ENCODE data around the gene HMGXB3. TPM values are rescaled to one million over a fixed set of nuclear protein-coding genes. Genes with fewer than 3 reads are reported as not detected.

The HMGXB3 gene
- total RNA-seq (2014; rRNA removed; shearing (Covaris generic)): 56.9 and 58.7 TPM in 2 replicates

- in situ Hi-C loops (cut with HindIII; ENCODE audit: low sequenced_read_pairs): no loop called here
Observed at GRCh38 chr5:150000256-150000989, at the start of gene HMGXB3, which contains the start of gene TIGD6. TSS of gene HMGXB3 (plus strand) at chr5:150000739. CDS start at chr5:150004853, 4,114 bp downstream. TSS of gene TIGD6 (minus strand) at chr5:150000654. CDS start at chr5:149996348, 4,306 bp downstream.

GRCh38 chr5:149951138-149951749 is 49.3 kb upstream of the HMGXB3 start:
- in situ Hi-C loops (cut with HindIII; ENCODE audit: low sequenced_read_pairs): no loop called here
- no peak for DNase-seq (ENCODE audit: low spot score)

More at GRCh38 chr5:150000256-150000989, at the start of gene HMGXB3, which contains the start of gene TIGD6:
- DNase-seq (ENCODE audit: low spot score): peak; percentile 93

GRCh38 chr5:149953436-149954121 is 47.0 kb upstream of the HMGXB3 start:
- in situ Hi-C loops (cut with HindIII; ENCODE audit: low sequenced_read_pairs): no loop called here
- no peak for DNase-seq (ENCODE audit: low spot score)

GRCh38 chr5:149954798-149955197 is 45.7 kb upstream of the HMGXB3 start:
- in situ Hi-C loops (cut with HindIII; ENCODE audit: low sequenced_read_pairs): no loop called here
- no peak for DNase-seq (ENCODE audit: low spot score)

- in situ Hi-C loops (cut with HindIII; ENCODE audit: low sequenced_read_pairs): no loop called here
- DNase-seq (ENCODE audit: low spot score): no peak
Observed at GRCh38 chr5:149956685-149957084, 43.9 kb upstream of the HMGXB3 start.

- in situ Hi-C loops (cut with HindIII; ENCODE audit: low sequenced_read_pairs): no loop called here
- DNase-seq (ENCODE audit: low spot score): no peak
Observed at GRCh38 chr5:149957855-149958254, 42.7 kb upstream of the HMGXB3 start.

GRCh38 chr5:149959406-149960236 is 40.9 kb upstream of the HMGXB3 start:
- peak; percentile 54 for DNase-seq (ENCODE audit: low spot score)
- in situ Hi-C loops (cut with HindIII; ENCODE audit: low sequenced_read_pairs): no loop called here

GRCh38 chr5:149960272-149961185 is 40.0 kb upstream of the HMGXB3 start, which contains the start of gene SLC26A2:
TSS of gene SLC26A2 (plus strand) at chr5:149960758. CDS start at chr5:149977653, 16,895 bp downstream.
- DNase-seq (ENCODE audit: low spot score): peak; percentile 99
- in situ Hi-C loops (cut with HindIII; ENCODE audit: low sequenced_read_pairs): no loop called here

GRCh38 chr5:149961186-149961685 is 39.3 kb upstream of the HMGXB3 start:
- peak; percentile 54 for DNase-seq (ENCODE audit: low spot score)

GRCh38 chr5:149961957-149962409 is 38.6 kb upstream of the HMGXB3 start:
- in situ Hi-C loops (cut with HindIII; ENCODE audit: low sequenced_read_pairs): no loop called here
- DNase-seq (ENCODE audit: low spot score): peak; percentile 81

More at GRCh38 chr5:149961186-149961685, 39.3 kb upstream of the HMGXB3 start:
- in situ Hi-C loops (cut with HindIII; ENCODE audit: low sequenced_read_pairs): no loop called here

- in situ Hi-C loops (cut with HindIII; ENCODE audit: low sequenced_read_pairs): no loop called here
- DNase-seq (ENCODE audit: low spot score): peak; percentile 18
Observed at GRCh38 chr5:149962601-149963300, 37.8 kb upstream of the HMGXB3 start.

GRCh38 chr5:149963729-149964128 is 36.8 kb upstream of the HMGXB3 start:
- in situ Hi-C loops (cut with HindIII; ENCODE audit: low sequenced_read_pairs): no loop called here

GRCh38 chr5:149966946-149967345 is 33.6 kb upstream of the HMGXB3 start:
- DNase-seq (ENCODE audit: low spot score): no peak
- in situ Hi-C loops (cut with HindIII; ENCODE audit: low sequenced_read_pairs): no loop called here

More at GRCh38 chr5:149963729-149964128, 36.8 kb upstream of the HMGXB3 start:
- DNase-seq (ENCODE audit: low spot score): no peak

- in situ Hi-C loops (cut with HindIII; ENCODE audit: low sequenced_read_pairs): no loop called here
- DNase-seq (ENCODE audit: low spot score): peak; percentile 90
Observed at GRCh38 chr5:149969181-149969930, 31.2 kb upstream of the HMGXB3 start.

GRCh38 chr5:149975409-149975808 is 25.1 kb upstream of the HMGXB3 start:
- in situ Hi-C loops (cut with HindIII; ENCODE audit: low sequenced_read_pairs): loop anchor here (25.0 kb wide), 1 partner anchor 338 kb away; no protein-coding TSS in a partner anchor
- DNase-seq (ENCODE audit: low spot score): no peak

GRCh38 chr5:149979896-149980295 is 20.6 kb upstream of the HMGXB3 start:
- in situ Hi-C loops (cut with HindIII; ENCODE audit: low sequenced_read_pairs): loop anchor here (25.0 kb wide), 1 partner anchor 343 kb away; no protein-coding TSS in a partner anchor
- DNase-seq (ENCODE audit: low spot score): no peak
